Suppressor macrophage (primary cell): Measurements from ENCODE around the gene ABHD17A.
A peak's percentile ranks its signal among the peaks of the same experiment; 100 is the strongest.

Experiments
- DNase-seq, 4 experiments: peaks; one replicate each; pipeline ENCODE4 v3.0.0-alpha.2; 2020 to 2022
- total RNA-seq, 17 experiments: gene quantifications; one replicate each; lab custom pipeline; 2026; ENCODE audit warnings: mixed read lengths in 6 of 17, inconsistent platforms in 3 of 17; lab: John Stamatoyannopoulos, UW

Gene ABHD17A
- 35.4 to 141 (median 75.1) reads per million in 17 experiments for total RNA-seq

GRCh38 chr19:1885398-1886119 lies at the start of gene ABHD17A:
ABHD17A (minus strand) TSS chr19:1885496; CDS start chr19:1881566, 3,930 bp downstream.
- DNase-seq, result peak; percentile 98 to 99 (median 99)

GRCh38 chr19:1933942-1934341 lies 48.6 kb upstream of the ABHD17A start:
- DNase-seq, result no peak

- DNase-seq, result peak; percentile 41 to 71 (median 65)
These were observed 47.9 kb upstream of the ABHD17A start for GRCh38 chr19:1933244-1933643.

- DNase-seq, result no peak
These were observed 47.1 kb upstream of the ABHD17A start for GRCh38 chr19:1932395-1932794.

GRCh38 chr19:1931445-1931844 lies 46.1 kb upstream of the ABHD17A start:
- DNase-seq, result no peak

GRCh38 chr19:1929021-1929742 lies 43.9 kb upstream of the ABHD17A start:
- DNase-seq, result peak; percentile 88 to 95 (median 94)

- DNase-seq, result no peak
These were observed 40.2 kb upstream of the ABHD17A start for GRCh38 chr19:1925544-1925943.

- DNase-seq, result no peak
These were observed 39.1 kb upstream of the ABHD17A start for GRCh38 chr19:1924320-1924961.

- peak; percentile 56 to 80 (median 74) for DNase-seq
These were observed 38.0 kb upstream of the ABHD17A start for GRCh38 chr19:1923319-1923718.

- no peak for DNase-seq
These were observed 37.5 kb upstream of the ABHD17A start for GRCh38 chr19:1922803-1923202.

- DNase-seq, result no peak
These were observed 36.5 kb upstream of the ABHD17A start for GRCh38 chr19:1921825-1922224.

- no peak for DNase-seq
These were observed 36.0 kb upstream of the ABHD17A start for GRCh38 chr19:1921326-1921725.

GRCh38 chr19:1920644-1921043 lies 35.3 kb upstream of the ABHD17A start:
- DNase-seq, result no peak

- no peak for DNase-seq
These were observed 33.7 kb upstream of the ABHD17A start for GRCh38 chr19:1918975-1919374.

GRCh38 chr19:1917926-1918325 lies 32.6 kb upstream of the ABHD17A start:
- no peak for DNase-seq

GRCh38 chr19:1917146-1917545 lies 31.9 kb upstream of the ABHD17A start:
- DNase-seq, result peak; percentile 35 to 46 (median 42)

- DNase-seq, result no peak
These were observed 29.6 kb upstream of the ABHD17A start for GRCh38 chr19:1914826-1915341.

- DNase-seq, result no peak
These were observed 28.7 kb upstream of the ABHD17A start for GRCh38 chr19:1913781-1914577.

- DNase-seq, result no peak
These were observed 27.6 kb upstream of the ABHD17A start for GRCh38 chr19:1912760-1913505.

GRCh38 chr19:1911995-1912394 lies 26.7 kb upstream of the ABHD17A start:
- no peak for DNase-seq

GRCh38 chr19:1911098-1911497 lies 25.8 kb upstream of the ABHD17A start:
- no peak for DNase-seq

- DNase-seq, result peak in 1 of 4 experiments; percentile 10
These were observed 24.9 kb upstream of the ABHD17A start for GRCh38 chr19:1910177-1910576.
